Measurements from ENCODE around the gene OR6Y1.

OR6Y1 gene

DNA sequence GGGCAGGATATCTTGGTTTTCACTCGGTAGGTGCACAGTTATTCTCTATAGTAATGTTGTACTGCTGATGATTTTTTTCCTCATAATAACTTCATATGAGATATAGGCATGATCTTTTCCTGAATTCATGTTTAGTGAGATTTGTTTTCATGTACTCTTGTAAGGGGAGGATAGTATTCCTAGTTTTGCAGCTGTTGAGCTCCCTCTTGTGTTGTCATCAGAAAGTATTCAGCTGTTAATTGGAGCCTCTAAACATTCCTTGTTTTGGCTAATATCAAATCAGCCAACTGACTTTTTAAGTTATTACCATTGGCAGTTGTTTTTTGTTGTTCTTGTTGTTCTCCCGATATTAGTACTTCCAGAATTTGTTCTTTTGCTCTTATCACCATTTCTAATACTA, 57.8 kb downstream of the OR6Y1 start:
- FAIRE-seq = no peak

DNA sequence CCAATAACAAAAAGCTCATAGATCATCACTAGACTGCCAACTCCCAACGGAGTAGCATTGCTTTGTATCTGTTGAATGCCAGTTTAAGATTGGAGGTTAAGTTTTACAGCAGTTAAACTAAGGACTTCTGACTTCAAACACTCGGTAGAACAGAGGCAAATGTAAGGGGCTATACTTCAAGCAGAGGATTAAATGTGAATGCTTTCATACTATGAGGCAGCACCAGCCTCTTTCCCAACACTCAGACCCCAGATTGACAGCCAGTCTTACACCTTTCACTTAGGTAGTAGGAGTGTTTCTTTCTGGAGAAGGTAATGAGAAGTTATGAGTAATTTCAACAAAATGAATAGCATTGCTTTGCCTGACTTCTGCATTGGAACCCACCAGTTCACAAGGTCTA, 59.4 kb downstream of the OR6Y1 start:
- FAIRE-seq = no peak
